Measurements from ENCODE around the gene NSD1. TPM values are rescaled to one million over a fixed set of nuclear protein-coding genes. Genes with fewer than 3 reads are reported as not detected.

Gene NSD1
- total RNA-seq, 4 donors from 2014 or later: 46.4 to 112 (median 50.1) TPM

DNA sequence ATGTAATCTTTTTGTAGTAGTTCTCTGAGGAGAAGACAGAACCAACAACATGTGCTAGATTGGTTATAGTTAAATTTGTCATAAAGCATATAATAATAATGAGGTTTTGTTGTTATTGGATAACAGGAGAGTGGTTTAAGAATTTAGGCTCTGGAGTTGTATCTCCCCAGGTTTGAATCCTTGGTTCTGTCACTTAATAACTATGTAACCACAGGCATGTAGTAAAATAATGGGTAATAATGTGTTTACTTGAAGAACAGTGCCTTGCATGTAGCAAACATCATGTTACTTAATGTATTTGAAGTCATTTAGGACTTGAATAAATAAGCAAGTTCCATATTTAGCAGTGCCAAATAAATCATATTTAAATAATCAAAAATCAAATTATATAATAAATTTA is 55.8 kb downstream of the NSD1 start:
- Histone ChIP-seq H3K27ac (no peak overlapping the region), H3K4me3 (no peak overlapping the region), H3K9me3 (no peaks in the 10 kb centered on the region), H3K4me1 (no peaks in the 10 kb centered on the region), H3K27me3 (no peaks in the 10 kb centered on the region), H3K36me3 (peaks cover 0 to 34% (median 0%) of the 10 kb centered on the region in 3 donors)
- no peak for DNase-seq
- TF ChIP-seq POLR2A (IDR thresholded peaks at IDR 0.05): no peak

DNA sequence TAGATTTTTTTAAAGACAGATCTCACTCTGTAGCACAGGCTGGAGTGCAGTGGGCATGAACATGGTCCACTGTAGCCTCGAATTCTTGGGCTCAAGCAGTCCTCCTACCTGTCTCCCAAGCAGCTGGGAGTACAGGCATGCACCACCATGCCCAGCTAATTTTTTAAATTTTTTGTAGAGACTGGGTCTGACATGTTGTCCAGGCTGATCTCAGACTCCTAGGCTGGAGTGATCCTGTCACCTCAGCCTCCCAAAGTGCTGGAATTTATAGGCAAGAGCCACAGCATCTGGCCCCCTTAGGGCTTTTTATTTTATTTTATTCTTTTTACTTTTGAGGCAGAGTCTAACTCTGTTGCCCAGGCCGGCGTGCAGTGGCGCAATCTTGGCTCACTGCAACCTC is 56.4 kb downstream of the NSD1 start:
- no peaks in the 10 kb centered on the region for H3K9me3 ChIP-seq
- no peak overlapping the region for H3K27ac ChIP-seq
- H3K36me3 ChIP-seq: peaks cover 0 to 38% (median 0%) of the 10 kb centered on the region in 3 donors
- TF ChIP-seq, protein P1, sequence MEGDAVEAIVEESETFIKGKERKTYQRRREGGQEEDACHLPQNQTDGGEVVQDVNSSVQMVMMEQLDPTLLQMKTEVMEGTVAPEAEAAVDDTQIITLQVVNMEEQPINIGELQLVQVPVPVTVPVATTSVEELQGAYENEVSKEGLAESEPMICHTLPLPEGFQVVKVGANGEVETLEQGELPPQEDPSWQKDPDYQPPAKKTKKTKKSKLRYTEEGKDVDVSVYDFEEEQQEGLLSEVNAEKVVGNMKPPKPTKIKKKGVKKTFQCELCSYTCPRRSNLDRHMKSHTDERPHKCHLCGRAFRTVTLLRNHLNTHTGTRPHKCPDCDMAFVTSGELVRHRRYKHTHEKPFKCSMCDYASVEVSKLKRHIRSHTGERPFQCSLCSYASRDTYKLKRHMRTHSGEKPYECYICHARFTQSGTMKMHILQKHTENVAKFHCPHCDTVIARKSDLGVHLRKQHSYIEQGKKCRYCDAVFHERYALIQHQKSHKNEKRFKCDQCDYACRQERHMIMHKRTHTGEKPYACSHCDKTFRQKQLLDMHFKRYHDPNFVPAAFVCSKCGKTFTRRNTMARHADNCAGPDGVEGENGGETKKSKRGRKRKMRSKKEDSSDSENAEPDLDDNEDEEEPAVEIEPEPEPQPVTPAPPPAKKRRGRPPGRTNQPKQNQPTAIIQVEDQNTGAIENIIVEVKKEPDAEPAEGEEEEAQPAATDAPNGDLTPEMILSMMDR (IDR thresholded peaks at IDR 0.05): no peak
- H3K4me1 ChIP-seq: no peaks in the 10 kb centered on the region
- no peaks in the 10 kb centered on the region for H3K27me3 ChIP-seq
- H3K4me3 ChIP-seq: no peak overlapping the region
- DNase-seq: no peak

DNA sequence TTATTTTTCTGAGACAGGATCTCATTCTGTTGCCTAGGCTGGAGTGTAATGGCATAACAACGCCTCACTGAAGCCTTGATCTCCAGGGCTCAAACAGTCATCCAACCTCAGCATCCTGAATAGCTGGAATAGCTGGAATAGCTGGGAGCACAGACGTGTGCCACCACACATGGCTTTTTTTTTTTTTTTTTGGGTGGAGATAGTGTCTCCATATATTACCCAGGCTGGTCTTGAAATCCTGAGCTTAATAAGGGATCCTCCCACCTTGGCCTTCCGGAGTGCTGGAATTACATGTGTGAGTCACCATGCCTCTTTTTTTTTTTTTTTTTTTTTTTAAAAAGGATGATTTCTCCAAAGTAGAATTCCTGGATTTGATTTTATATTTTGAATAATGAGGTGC is 60.7 kb downstream of the NSD1 start:
- TF ChIP-seq, protein P1 (IDR thresholded peaks at IDR 0.05): no peak
- TF ChIP-seq POLR2A (IDR thresholded peaks at IDR 0.05): no peak
- H3K27ac ChIP-seq: no peak overlapping the region
- H3K9me3 ChIP-seq: no peaks in the 10 kb centered on the region
- DNase-seq: no peak
- H3K27me3 ChIP-seq: no peaks in the 10 kb centered on the region
- H3K36me3 ChIP-seq: peaks cover 0 to 67% (median 0%) of the 10 kb centered on the region in 3 donors
- no peak overlapping the region for H3K4me3 ChIP-seq
- H3K4me1 ChIP-seq: no peaks in the 10 kb centered on the region

DNA sequence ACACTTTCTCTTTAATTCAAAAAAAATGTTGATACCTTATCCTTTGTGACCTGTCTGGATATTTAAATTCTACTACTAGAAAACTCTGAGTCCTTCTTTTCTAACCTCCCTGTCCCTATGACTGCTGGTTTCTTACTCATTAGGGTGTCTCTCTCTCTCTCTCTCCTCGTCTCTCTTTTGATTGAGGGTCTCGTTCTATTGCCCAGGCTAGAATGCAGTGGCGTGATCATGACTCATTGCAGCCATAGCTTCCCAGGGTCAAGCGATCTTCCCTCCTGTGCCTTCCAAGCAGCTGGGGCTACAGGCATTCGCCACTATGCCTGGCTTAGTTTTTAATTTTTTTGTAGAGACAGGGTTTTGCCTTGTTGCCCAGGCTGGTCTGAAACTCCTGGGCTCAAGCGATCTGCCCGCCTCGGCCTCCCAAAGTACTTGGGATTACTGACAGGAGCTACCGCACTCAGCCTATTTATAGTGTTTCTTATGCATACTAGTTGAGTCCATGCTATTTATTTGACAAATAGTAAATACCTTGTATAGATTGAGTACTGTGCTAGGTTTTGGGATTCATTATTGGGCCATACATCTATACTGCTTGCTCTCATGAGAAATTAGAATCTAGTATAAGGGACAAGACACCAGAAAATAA is 61.9 kb downstream of the NSD1 start:
- no peak overlapping the region for H3K27ac ChIP-seq
- H3K36me3 ChIP-seq: peaks cover 0 to 78% (median 0%) of the 10 kb centered on the region in 3 donors
- TF ChIP-seq, protein P1 (IDR thresholded peaks at IDR 0.05): no peak
- H3K9me3 ChIP-seq: no peaks in the 10 kb centered on the region
- H3K4me1 ChIP-seq: no peaks in the 10 kb centered on the region
- H3K4me3 ChIP-seq: no peak overlapping the region
- no peak for DNase-seq
- no peaks in the 10 kb centered on the region for H3K27me3 ChIP-seq

DNA sequence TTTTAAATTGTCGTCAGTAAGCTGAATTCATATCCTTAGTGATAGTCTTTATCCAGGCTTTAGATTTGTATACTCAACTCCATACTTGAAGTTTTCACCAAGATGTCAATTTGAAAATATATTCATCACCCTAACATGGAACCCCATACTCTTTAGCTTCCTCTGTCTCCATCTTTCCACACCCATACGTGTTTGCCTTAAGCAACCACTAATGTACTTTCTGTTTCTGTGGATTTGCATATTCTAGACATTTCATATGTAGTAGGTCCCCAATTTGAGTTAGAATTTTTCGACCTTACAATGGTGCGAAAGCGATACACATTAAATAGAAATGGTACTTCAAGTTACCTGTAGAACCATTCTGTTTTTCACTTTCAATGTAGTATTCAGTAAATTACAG is 65.2 kb downstream of the NSD1 start:
- DNase-seq: no peak
- Histone ChIP-seq H3K9me3 (no peaks in the 10 kb centered on the region), H3K4me1 (no peaks in the 10 kb centered on the region), H3K27me3 (no peaks in the 10 kb centered on the region), H3K27ac (no peak overlapping the region), H3K4me3 (no peak overlapping the region), H3K36me3 (peaks cover 0 to 84% (median 0%) of the 10 kb centered on the region in 3 donors)
- TF ChIP-seq, protein P1 (IDR thresholded peaks at IDR 0.05): no peak
- no peak for TF ChIP-seq POLR2A (IDR thresholded peaks at IDR 0.05)

DNA sequence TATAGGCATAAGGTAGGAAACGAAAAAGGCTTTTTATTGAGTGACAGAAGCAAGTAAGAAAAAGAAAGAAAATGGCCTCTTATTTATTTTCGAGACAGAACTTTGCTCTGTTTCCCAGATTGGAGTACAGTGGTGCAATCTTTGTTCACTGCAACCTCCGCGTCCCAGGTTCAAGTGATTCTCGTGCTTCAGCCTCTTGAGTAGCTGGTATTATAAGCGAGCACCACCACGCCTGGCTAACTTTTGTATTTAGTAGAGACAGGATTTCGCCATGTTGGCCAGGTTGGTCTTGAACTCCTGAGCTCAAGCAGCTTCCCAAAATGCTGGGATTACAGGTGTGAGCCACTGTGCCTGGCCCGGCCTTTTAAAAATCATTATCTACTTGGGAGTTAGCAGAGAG is 70.7 kb downstream of the NSD1 start:
- H3K4me3 ChIP-seq: no peak overlapping the region
- no peak for DNase-seq
- no peak for TF ChIP-seq POLR2A (IDR thresholded peaks at IDR 0.05)
- TF ChIP-seq, protein P1 (IDR thresholded peaks at IDR 0.05): no peak
- no peaks in the 10 kb centered on the region for H3K9me3 ChIP-seq
- peaks cover 0 to 83% (median 0%) of the 10 kb centered on the region in 3 donors for H3K36me3 ChIP-seq
- no peak overlapping the region for H3K27ac ChIP-seq
- H3K4me1 ChIP-seq: no peaks in the 10 kb centered on the region
- no peaks in the 10 kb centered on the region for H3K27me3 ChIP-seq
